SK-N-SH (cell line): Measurements from ENCODE around the gene SHKBP1. TPM values are rescaled to one million over a fixed set of nuclear protein-coding genes. Genes with fewer than 3 reads are reported as not detected.

Experiments used
- CTCF ChIA-PET: fragments of 300-600, 350-600 bp; formaldehyde crosslinking; extraction: SDS; loops from one replicate; lab custom pipeline; 2021; lab: Yijun Ruan, JAX
- POLR2A ChIA-PET: fragments of 350-600 bp; sonication (Branson Sonifier 250); formaldehyde crosslinking; extraction: SDS; loops from one replicate; lab custom pipeline; 2020; ENCODE audit warnings: antibody characterized with exemption, inconsistent platforms; lab: Yijun Ruan, JAX
- DNase-seq: peaks from one replicate; pipeline ENCODE4 v3.0.0; 2012
- H2AFZ ChIP-seq: fragments of 200-600 bp; sonication (generic); 2 replicates; pipeline ENCODE4 v1.8.1; 2016; ENCODE audit warnings: antibody characterized with exemption, mild to moderate bottlenecking, low read depth
- H3F3A ChIP-seq: fragments of 200-600 bp; sonication (generic); replicated peaks from 2 replicates; pipeline ENCODE3; 2016; ENCODE audit warnings: antibody characterized with exemption, mild to moderate bottlenecking; ENCODE audit not compliant: insufficient read depth
- H3K27ac ChIP-seq, 2 experiments: fragments of 200-500 bp in 1 of 2; fragments of 200-600 bp in 1 of 2; sonication (Bioruptor generic) in 1 of 2; sonication (generic), shearing (Covaris generic) in 1 of 2; 2 replicates each; pipeline versions ENCODE4 v1.5.1 to v1.6.1; 2014 to 2016; ENCODE audit warnings: low read depth in 2 of 2, inconsistent platforms in 1 of 2, low read length in 1 of 2, mild to moderate bottlenecking in 1 of 2, mixed read lengths in 1 of 2
- H3K27me3 ChIP-seq: fragments of 200-600 bp; sonication (generic), shearing (Covaris generic); 2 replicates; pipeline ENCODE4 v1.6.1; 2016; ENCODE audit warnings: mixed run types; ENCODE audit not compliant: insufficient read depth
- H3K36me3 ChIP-seq, 2 experiments: fragments of 200-500 bp in 1 of 2; fragments of 200-600 bp in 1 of 2; sonication (Bioruptor generic) in 1 of 2; sonication (generic) in 1 of 2; replicated peaks in 1 of 2; 2 replicates each; pipeline versions ENCODE3 to v1.5.1; 2014 to 2016; ENCODE audit warnings: low read length in 1 of 2, mild to moderate bottlenecking in 1 of 2; ENCODE audit not compliant: insufficient read depth in 2 of 2, control insufficient read depth in 1 of 2
- H3K4me1 ChIP-seq, 2 experiments: fragments of 200-500 bp in 1 of 2; fragments of 200-600 bp in 1 of 2; sonication (Bioruptor generic) in 1 of 2; sonication (generic), shearing (Covaris generic) in 1 of 2; 2 replicates each; pipeline versions ENCODE4 v1.5.1 to v1.6.1; 2014 to 2016; ENCODE audit warnings: low read depth in 1 of 2, low read length in 1 of 2, mixed run types in 1 of 2; ENCODE audit not compliant: insufficient read depth in 2 of 2, control insufficient read depth in 1 of 2
- H3K4me2 ChIP-seq: fragments of 200-600 bp; sonication (generic), shearing (Covaris generic); 2 replicates; pipeline ENCODE4 v1.6.1; 2017; ENCODE audit warnings: mixed run types
- H3K4me3 ChIP-seq, 2 experiments: fragments of 200-500 bp in 1 of 2; fragments of 200-600 bp in 1 of 2; sonication (Bioruptor generic) in 1 of 2; sonication (generic), shearing (Covaris generic) in 1 of 2; 2 replicates each; pipeline versions ENCODE4 v1.5.1 to v1.8.1; 2014 to 2016; ENCODE audit warnings: low read depth in 2 of 2, inconsistent platforms in 1 of 2, low read length in 1 of 2, mild to moderate bottlenecking in 1 of 2, mixed read lengths in 1 of 2, moderate library complexity in 1 of 2
- H3K79me2 ChIP-seq: fragments of 200-600 bp; sonication (generic); 2 replicates; pipeline ENCODE4 v1.8.1; 2017; ENCODE audit warnings: mild to moderate bottlenecking; ENCODE audit not compliant: insufficient read depth
- H3K9ac ChIP-seq: fragments of 200-600 bp; sonication (generic); 2 replicates; pipeline ENCODE4 v1.6.1; 2017; ENCODE audit warnings: mixed run types
- H3K9me2 ChIP-seq: fragments of 200-600 bp; sonication (generic); 2 replicates; pipeline ENCODE4 v1.6.1; 2017; ENCODE audit warnings: mixed run types
- H3K9me3 ChIP-seq: fragments of 200-600 bp; sonication (generic); 2 replicates; pipeline ENCODE4 v1.6.1; 2017; ENCODE audit warnings: mixed run types, mild to moderate bottlenecking, moderate library complexity
- H4K20me1 ChIP-seq: fragments of 200-600 bp; sonication (generic); 2 replicates; pipeline ENCODE4 v1.6.1; 2017; ENCODE audit warnings: mild to moderate bottlenecking, mixed run types; ENCODE audit not compliant: insufficient read depth
- CTCF ChIP-seq: fragments of 200-600 bp; sonication (generic); IDR thresholded peaks from 2 replicates; pipeline ENCODE4 v1.6.1; 2017; ENCODE audit warnings: antibody characterized with exemption, mild to moderate bottlenecking, moderate library complexity
- EP300 ChIP-seq, 2 experiments: IDR thresholded peaks; 2 replicates each; pipeline versions ENCODE4 v1.4.0 to v1.6.1; 2012; ENCODE audit warnings: borderline replicate concordance in 1 of 2, low read depth in 1 of 2, low read length in 1 of 2
- FOXJ3 ChIP-seq: sonication (generic); formaldehyde crosslinking; IDR thresholded peaks from 2 replicates; pipeline ENCODE4 v1.5.1; 2020; ENCODE audit warnings: mild to moderate bottlenecking, missing genetic modification reagents
- GATA2 ChIP-seq: sonication (generic); formaldehyde crosslinking; IDR thresholded peaks from 2 replicates; pipeline ENCODE4 v1.5.0; 2020; ENCODE audit warnings: mild to moderate bottlenecking, missing genetic modification reagents
- JUND ChIP-seq: IDR thresholded peaks from 2 replicates; pipeline ENCODE4 v1.4.0; 2012
- MAX ChIP-seq: IDR thresholded peaks from 2 replicates; pipeline ENCODE4 v1.4.0; 2012; ENCODE audit warnings: low read depth
- POLR2AphosphoS5 ChIP-seq: IDR thresholded peaks from 2 replicates; pipeline ENCODE4 v1.6.1; 2012; ENCODE audit warnings: low read depth, low read length
- RFX5 ChIP-seq: IDR thresholded peaks from 2 replicates; pipeline ENCODE4 v1.6.1; 2012; ENCODE audit warnings: mild to moderate bottlenecking, improper control_type of control experiment, low read length
- SMC3 ChIP-seq: IDR thresholded peaks from 2 replicates; pipeline ENCODE4 v1.6.1; 2012; ENCODE audit warnings: low read depth, low read length, improper control_type of control experiment
- TAF1 ChIP-seq: IDR thresholded peaks from 2 replicates; pipeline ENCODE4 v1.6.1; 2012; ENCODE audit warnings: low read depth, mild to moderate bottlenecking, low read length, moderate library complexity, borderline replicate concordance
- TEAD4 ChIP-seq: IDR thresholded peaks from 2 replicates; pipeline ENCODE4 v1.4.0; 2012; ENCODE audit warnings: mild to moderate bottlenecking, borderline replicate concordance; ENCODE audit not compliant: insufficient read depth
- ZBTB33 ChIP-seq: IDR thresholded peaks from 2 replicates; pipeline ENCODE4 v1.4.0; 2012; ENCODE audit warnings: low read depth, borderline replicate concordance
- WGBS: methylation state at CpG from one replicate; pipeline ENCODE4 v1.1.6; 2017; ENCODE audit warnings: low lambda C conversion rate; 5-methylcytosine and 5-hydroxymethylcytosine counted together
- polyA plus RNA-seq, 3 experiments: library from polyadenylated mRNA; depleted of rRNA; stranded (reverse); fragments of >200 nt; gene quantifications; 2 replicates each; pipeline ENCODE4 v1.2.3, GENCODE V29; 2012

SHKBP1 gene
- polyA plus RNA-seq, 1 of the 3 experiments (the other 2 are of a cell fraction), result 62.7 TPM

- TF ChIP-seq CTCF, result no peak
- TF ChIP-seq EP300 (IDR thresholded peaks at IDR 0.05; ENCODE audit: borderline replicate concordance in 1 of 2, low read depth in 1 of 2, low read length in 1 of 2), result no peak
- no peak for TF ChIP-seq GATA2 (CRISPR knock-in tag)
- no peak for TF ChIP-seq SMC3
- no peak for TF ChIP-seq ZBTB33
- TF ChIP-seq TEAD4, result no peak
- no peak for TF ChIP-seq TAF1
- TF ChIP-seq POLR2AphosphoS5, result no peak
- TF ChIP-seq JUND, result no peak
Measured at GRCh38 chr19:40603071-40603388, 26.4 kb downstream of the SHKBP1 start (continued).

GRCh38 chr19:40603389-40604170, 26.9 kb downstream of the SHKBP1 start:
- Histone ChIP-seq H4K20me1 (no peaks in the 10 kb centered on the region; the same call in 1 of the 2 replicates), H3K27me3 (no peaks in the 10 kb centered on the region), H3K27ac (peak overlapping the region in 1 of 2 experiments; percentile 39; a peak in 1 of 4 replicates), H3K36me3 (no peaks in the 10 kb centered on the region), H3K9ac (no peak overlapping the region), H3F3A (peaks cover 28% of the 10 kb centered on the region), H3K9me3 (no peaks in the 10 kb centered on the region), H3K4me1 (peaks cover 7 to 41% of the 10 kb centered on the region in 2 experiments; a peak in 2 of 4 replicates), H3K4me2 (peak overlapping the region; percentile 88), H3K79me2 (no peaks in the 10 kb centered on the region), H3K9me2 (no peaks in the 10 kb centered on the region), H3K4me3 (peak overlapping the region; percentile 45 to 52; a peak in 3 of 4 replicates), H2AFZ (peak overlapping the region; percentile 71)
- POLR2A ChIA-PET, result interaction anchor here (0.7 to 1.1 kb wide), 3 partner anchors 9 to 71 kb away, joined by 3 read pairs; no protein-coding TSS in a partner anchor
- WGBS, result 14% methylated on average over 33 of the region's 43 CpGs
- CTCF ChIA-PET, result interaction anchor here (0.6 to 9.6 kb wide), 16 partner anchors 10 to 298 kb away, joined by 3 to 176 read pairs (median 6); partner anchors contain the start of genes BLVRB and EGLN2
- TF ChIP-seq MAX (no peak), FOXJ3 (CRISPR knock-in tag) (peak; percentile 16; the same call in 1 of the 2 replicates), RFX5 (0 out of 2 replicates have a peak, but pooled peaks have one; percentile 15)
- DNase-seq, result peak; percentile 93
